Liver (tissue), 9 donors: ENCODE measurements around the gene CHAF1B. TPM values are rescaled to one million over a fixed set of nuclear protein-coding genes. Genes with fewer than 3 reads are reported as not detected.

Source experiments
- DNase-seq: peaks from one replicate; pipeline ENCODE4 v3.0.0-alpha.2; 2017; ENCODE audit warnings: low spot score
- H3K27ac ChIP-seq, 2 donors: one replicate each; pipeline ENCODE4 v1.7.0; 2013; ENCODE audit warnings: inconsistent platforms in 2 of 2, low read length in 2 of 2, control low read depth in 1 of 2, low read depth in 1 of 2, mild to moderate bottlenecking in 1 of 2
- H3K27me3 ChIP-seq, 4 donors: one replicate each; pipeline versions ENCODE4 v1.6.1 to v1.7.0; 2013; ENCODE audit warnings: low read length in 3 of 4, inconsistent platforms in 1 of 4, mild to moderate bottlenecking in 1 of 4, moderate library complexity in 1 of 4; ENCODE audit not compliant: control insufficient read depth in 4 of 4, insufficient read depth in 4 of 4
- H3K36me3 ChIP-seq, 4 donors: one replicate each; pipeline versions ENCODE4 v1.6.1 to v1.7.0; 2013; ENCODE audit warnings: low read length in 3 of 4, mild to moderate bottlenecking in 3 of 4, low read depth in 1 of 4, moderate library complexity in 1 of 4; ENCODE audit not compliant: control insufficient read depth in 4 of 4, insufficient read depth in 3 of 4
- H3K4me1 ChIP-seq, 4 donors: one replicate each; pipeline versions ENCODE4 v1.6.1 to v1.7.0; 2013; ENCODE audit warnings: low read length in 3 of 4, mild to moderate bottlenecking in 3 of 4, moderate library complexity in 1 of 4; ENCODE audit not compliant: control insufficient read depth in 4 of 4, insufficient read depth in 4 of 4
- H3K4me3 ChIP-seq, 3 donors: one replicate each; pipeline versions ENCODE4 v1.6.1 to v1.7.0; 2013; ENCODE audit warnings: low read length in 3 of 3, control low read depth in 1 of 3, low read depth in 1 of 3, mild to moderate bottlenecking in 1 of 3
- H3K9ac ChIP-seq, 2 donors: one replicate each; pipeline ENCODE4 v1.7.0; 2013; ENCODE audit warnings: low read length in 2 of 2, mild to moderate bottlenecking in 2 of 2, moderate library complexity in 2 of 2, control low read depth in 1 of 2, low read depth in 1 of 2
- H3K9me3 ChIP-seq, 4 donors: one replicate each; pipeline versions ENCODE4 v1.6.1 to v1.7.0; 2013; ENCODE audit warnings: low read length in 3 of 4; ENCODE audit not compliant: control insufficient read depth in 4 of 4
- ATF3 ChIP-seq: IDR thresholded peaks from 2 replicates; pipeline ENCODE4 v1.6.1; 2016; ENCODE audit warnings: antibody characterized with exemption
- EGR1 ChIP-seq, 2 donors: IDR thresholded peaks; 2 replicates each; pipeline ENCODE4 v1.6.1; 2016 to 2018; ENCODE audit warnings: antibody characterized with exemption in 2 of 2, low read depth in 2 of 2
- FOXA1 ChIP-seq: IDR thresholded peaks from 2 replicates; pipeline ENCODE4 v1.6.1; 2016; ENCODE audit warnings: antibody characterized with exemption
- FOXA2 ChIP-seq: IDR thresholded peaks from 2 replicates; pipeline ENCODE4 v1.6.1; 2016; ENCODE audit warnings: antibody characterized with exemption
- GABPA ChIP-seq, 2 donors: IDR thresholded peaks in 1 of 2; conservative IDR thresholded peaks in 1 of 2; 2 replicates each; pipeline ENCODE4 v1.6.1; 2016; ENCODE audit warnings: antibody characterized with exemption in 2 of 2, mild to moderate bottlenecking in 1 of 2, moderate library complexity in 1 of 2
- HNF4A ChIP-seq, 2 donors: conservative IDR thresholded peaks; 2 replicates each; pipeline ENCODE4 v1.6.1; 2016; ENCODE audit warnings: antibody characterized with exemption in 2 of 2, mild to moderate bottlenecking in 2 of 2
- HNF4G ChIP-seq: IDR thresholded peaks from 2 replicates; pipeline ENCODE4 v1.6.1; 2016; ENCODE audit warnings: antibody characterized with exemption
- JUND ChIP-seq, 2 donors: IDR thresholded peaks; 2 replicates each; pipeline ENCODE4 v1.6.1; 2016; ENCODE audit warnings: antibody characterized with exemption in 2 of 2
- MAX ChIP-seq: IDR thresholded peaks from 2 replicates; pipeline ENCODE4 v1.6.1; 2016; ENCODE audit warnings: antibody characterized with exemption
- NR2F2 ChIP-seq: IDR thresholded peaks from 2 replicates; pipeline ENCODE4 v1.6.1; 2016; ENCODE audit warnings: antibody characterized with exemption
- RAD21 ChIP-seq, 2 donors: IDR thresholded peaks; 2 replicates each; pipeline ENCODE4 v1.6.1; 2016; ENCODE audit warnings: antibody characterized with exemption in 2 of 2, mild to moderate bottlenecking in 2 of 2
- RXRA ChIP-seq, 2 donors: IDR thresholded peaks; 2 replicates each; pipeline ENCODE4 v1.6.1; 2017 to 2018; ENCODE audit warnings: antibody characterized with exemption in 2 of 2, mild to moderate bottlenecking in 1 of 2
- SP1 ChIP-seq: IDR thresholded peaks from 2 replicates; pipeline ENCODE4 v1.6.1; 2018; ENCODE audit warnings: antibody characterized with exemption, mild to moderate bottlenecking
- TAF1 ChIP-seq: conservative IDR thresholded peaks from 2 replicates; pipeline ENCODE4 v1.6.1; 2016; ENCODE audit warnings: antibody characterized with exemption, mild to moderate bottlenecking
- YY1 ChIP-seq: IDR thresholded peaks from 2 replicates; pipeline ENCODE4 v1.6.1; 2016; ENCODE audit warnings: antibody characterized with exemption, mild to moderate bottlenecking
- ZBTB33 ChIP-seq: IDR thresholded peaks from 2 replicates; pipeline ENCODE4 v1.6.1; 2016; ENCODE audit warnings: antibody characterized with exemption
- WGBS: extraction: QIAGEN DNeasy Blood & Tissue Kit; methylation state at CpG from one replicate; pipeline ENCODE4 v1.1.7; 2013; 5-methylcytosine and 5-hydroxymethylcytosine counted together
- polyA plus RNA-seq, 2 donors: library from polyadenylated mRNA; stranded (reverse) in 1 of 2; unstranded in 1 of 2; fragments of 200-250 nt in 1 of 2; fragments of >200 nt in 1 of 2; fragmentation: Nextera tagmentation in 1 of 2; extraction: Ambion mirVana in 1 of 2; gene quantifications; one replicate each; pipeline versions ENCODE4 v1.2.1 to v1.2.3, GENCODE V29; 2013 to 2015
- total RNA-seq, 2 donors: library from RNA; depleted of rRNA; stranded (reverse); fragments of >200 nt; gene quantifications; one replicate each; pipeline ENCODE4 v1.2.3, GENCODE V29; 2014
- TF ChIP-seq, protein P1 (sequence below): IDR thresholded peaks from 2 replicates; pipeline ENCODE4 v1.6.1; 2016; ENCODE audit warnings: antibody characterized with exemption, mild to moderate bottlenecking
- TF ChIP-seq, protein P2 (sequence below): fragments of 150-350 bp; IDR thresholded peaks from 2 replicates; pipeline ENCODE4 v1.5.1; 2017; ENCODE audit warnings: improper control_type of control experiment, low read depth, low read length; ENCODE audit not compliant: missing input control
- donor health status: healthy.
- donor health status: healthy.
- donor health status: healthy.
- donor health status: healthy.
- donor health status: healthy.

CHAF1B gene
- total and polyA plus RNA-seq, 4 donors, result 0.33 to 2.7 (median 0.49) TPM

GRCh38 chr21:36422279-36423098 lies 37.3 kb downstream of the CHAF1B start:
- peaks cover 0 to 11% (median 3%) of the 10 kb centered on the region in 4 donors for H3K4me1 ChIP-seq
- no peaks in the 10 kb centered on the region for H3K27me3 ChIP-seq
- no peaks in the 10 kb centered on the region for H3K36me3 ChIP-seq
- H3K27ac ChIP-seq, result no peak overlapping the region
- WGBS, result 49% methylated on average over 28 of the region's 28 CpGs
- TF ChIP-seq ATF3 (no peak), RAD21 (IDR thresholded peaks at IDR 0.05) (peak; percentile 72 to 82), TAF1 (no peak), FOXA1 (no peak), NR2F2 (no peak), HNF4A (conservative IDR thresholded peaks at IDR 0.05) (peak in 1 of 2 donors; percentile 32), JUND (IDR thresholded peaks at IDR 0.05) (no peak), RXRA (IDR thresholded peaks at IDR 0.05) (peak in 1 of 2 donors; percentile 12), MAX (no peak), ZBTB33 (no peak), SP1 (no peak), FOXA2 (no peak), YY1 (no peak), EGR1 (IDR thresholded peaks at IDR 0.05; ENCODE audit: low read depth in 2 of 2) (no peak), HNF4G (no peak), GABPA (IDR thresholded peaks at IDR 0.05 in 1 of 2, conservative IDR thresholded peaks at IDR 0.05 in 1 of 2) (no peak)
- TF ChIP-seq, protein P1, sequence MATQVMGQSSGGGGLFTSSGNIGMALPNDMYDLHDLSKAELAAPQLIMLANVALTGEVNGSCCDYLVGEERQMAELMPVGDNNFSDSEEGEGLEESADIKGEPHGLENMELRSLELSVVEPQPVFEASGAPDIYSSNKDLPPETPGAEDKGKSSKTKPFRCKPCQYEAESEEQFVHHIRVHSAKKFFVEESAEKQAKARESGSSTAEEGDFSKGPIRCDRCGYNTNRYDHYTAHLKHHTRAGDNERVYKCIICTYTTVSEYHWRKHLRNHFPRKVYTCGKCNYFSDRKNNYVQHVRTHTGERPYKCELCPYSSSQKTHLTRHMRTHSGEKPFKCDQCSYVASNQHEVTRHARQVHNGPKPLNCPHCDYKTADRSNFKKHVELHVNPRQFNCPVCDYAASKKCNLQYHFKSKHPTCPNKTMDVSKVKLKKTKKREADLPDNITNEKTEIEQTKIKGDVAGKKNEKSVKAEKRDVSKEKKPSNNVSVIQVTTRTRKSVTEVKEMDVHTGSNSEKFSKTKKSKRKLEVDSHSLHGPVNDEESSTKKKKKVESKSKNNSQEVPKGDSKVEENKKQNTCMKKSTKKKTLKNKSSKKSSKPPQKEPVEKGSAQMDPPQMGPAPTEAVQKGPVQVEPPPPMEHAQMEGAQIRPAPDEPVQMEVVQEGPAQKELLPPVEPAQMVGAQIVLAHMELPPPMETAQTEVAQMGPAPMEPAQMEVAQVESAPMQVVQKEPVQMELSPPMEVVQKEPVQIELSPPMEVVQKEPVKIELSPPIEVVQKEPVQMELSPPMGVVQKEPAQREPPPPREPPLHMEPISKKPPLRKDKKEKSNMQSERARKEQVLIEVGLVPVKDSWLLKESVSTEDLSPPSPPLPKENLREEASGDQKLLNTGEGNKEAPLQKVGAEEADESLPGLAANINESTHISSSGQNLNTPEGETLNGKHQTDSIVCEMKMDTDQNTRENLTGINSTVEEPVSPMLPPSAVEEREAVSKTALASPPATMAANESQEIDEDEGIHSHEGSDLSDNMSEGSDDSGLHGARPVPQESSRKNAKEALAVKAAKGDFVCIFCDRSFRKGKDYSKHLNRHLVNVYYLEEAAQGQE, result no peak
- TF ChIP-seq, protein P2, sequence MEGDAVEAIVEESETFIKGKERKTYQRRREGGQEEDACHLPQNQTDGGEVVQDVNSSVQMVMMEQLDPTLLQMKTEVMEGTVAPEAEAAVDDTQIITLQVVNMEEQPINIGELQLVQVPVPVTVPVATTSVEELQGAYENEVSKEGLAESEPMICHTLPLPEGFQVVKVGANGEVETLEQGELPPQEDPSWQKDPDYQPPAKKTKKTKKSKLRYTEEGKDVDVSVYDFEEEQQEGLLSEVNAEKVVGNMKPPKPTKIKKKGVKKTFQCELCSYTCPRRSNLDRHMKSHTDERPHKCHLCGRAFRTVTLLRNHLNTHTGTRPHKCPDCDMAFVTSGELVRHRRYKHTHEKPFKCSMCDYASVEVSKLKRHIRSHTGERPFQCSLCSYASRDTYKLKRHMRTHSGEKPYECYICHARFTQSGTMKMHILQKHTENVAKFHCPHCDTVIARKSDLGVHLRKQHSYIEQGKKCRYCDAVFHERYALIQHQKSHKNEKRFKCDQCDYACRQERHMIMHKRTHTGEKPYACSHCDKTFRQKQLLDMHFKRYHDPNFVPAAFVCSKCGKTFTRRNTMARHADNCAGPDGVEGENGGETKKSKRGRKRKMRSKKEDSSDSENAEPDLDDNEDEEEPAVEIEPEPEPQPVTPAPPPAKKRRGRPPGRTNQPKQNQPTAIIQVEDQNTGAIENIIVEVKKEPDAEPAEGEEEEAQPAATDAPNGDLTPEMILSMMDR, result peak; percentile 63
- H3K9me3 ChIP-seq, result no peaks in the 10 kb centered on the region
- H3K9ac ChIP-seq, result no peak overlapping the region
- no peak overlapping the region for H3K4me3 ChIP-seq
- peak; percentile 70 for DNase-seq
